Measurements from ENCODE around the gene OPRPN.
A peak's percentile ranks its signal among the peaks of the same experiment; 100 is the strongest.

OPRPN gene

GRCh38 chr4:70442474-70442873, 44.7 kb downstream of the OPRPN start:
- DNase-seq: no peak
- Histone ChIP-seq H3K36me3 (replicated peaks; ENCODE audit: insufficient read depth, low read length) (no peaks in the 10 kb centered on the region), H2AFZ (ENCODE audit: low read length) (no peak overlapping the region), H3K9me3 (replicated peaks; ENCODE audit: insufficient read depth, low read length) (no peaks in the 10 kb centered on the region), H3K4me3 (ENCODE audit: low read length) (no peak overlapping the region), H4K20me1 (ENCODE audit: insufficient read depth, low read length) (no peaks in the 10 kb centered on the region), H3K9ac (ENCODE audit: low read length) (no peak overlapping the region), H3K27ac (ENCODE audit: low read length) (no peak overlapping the region), H3K4me1 (ENCODE audit: low read length) (no peaks in the 10 kb centered on the region), H3K27me3 (replicated peaks; ENCODE audit: insufficient read depth, low read length) (no peaks in the 10 kb centered on the region), H3K9me2 (replicated peaks; ENCODE audit: insufficient read depth, low read length) (no peaks in the 10 kb centered on the region), H3K4me2 (ENCODE audit: low read depth, low read length) (no peak overlapping the region), H3K79me2 (ENCODE audit: low read length) (no peaks in the 10 kb centered on the region), H3F3A (ENCODE audit: insufficient read depth, low read length) (no peaks in the 10 kb centered on the region)
- TF ChIP-seq CTCF (IDR thresholded peaks at IDR 0.05; ENCODE audit: low read length) (no peak), EZH2phosphoT487 (IDR thresholded peaks at IDR 0.05; ENCODE audit: low read length) (no peak), EZH2 (optimal IDR thresholded peaks at IDR 0.05; ENCODE audit: low read depth, low read length) (no peak)

- no peak overlapping the region for H3K27ac ChIP-seq (ENCODE audit: low read length)
- no peaks in the 10 kb centered on the region for H3K9me2 ChIP-seq (replicated peaks; ENCODE audit: insufficient read depth, low read length)
- no peaks in the 10 kb centered on the region for H3F3A ChIP-seq (ENCODE audit: insufficient read depth, low read length)
- H3K4me1 ChIP-seq (ENCODE audit: low read length): no peaks in the 10 kb centered on the region
- 0 out of 2 replicates have a peak overlapping the region, but pooled peaks have one; percentile 2 for H3K4me2 ChIP-seq (ENCODE audit: low read depth, low read length)
- no peak overlapping the region for H3K9ac ChIP-seq (ENCODE audit: low read length)
- no peaks in the 10 kb centered on the region for H3K9me3 ChIP-seq (replicated peaks; ENCODE audit: insufficient read depth, low read length)
- no peaks in the 10 kb centered on the region for H3K27me3 ChIP-seq (replicated peaks; ENCODE audit: insufficient read depth, low read length)
- DNase-seq: no peak
- H3K4me3 ChIP-seq (ENCODE audit: low read length): no peak overlapping the region
- H3K36me3 ChIP-seq (replicated peaks; ENCODE audit: insufficient read depth, low read length): no peaks in the 10 kb centered on the region
- H4K20me1 ChIP-seq (ENCODE audit: insufficient read depth, low read length): no peaks in the 10 kb centered on the region
- H3K79me2 ChIP-seq (ENCODE audit: low read length): no peaks in the 10 kb centered on the region
- TF ChIP-seq CTCF (IDR thresholded peaks at IDR 0.05; ENCODE audit: low read length): no peak
- no peak for TF ChIP-seq EZH2 (optimal IDR thresholded peaks at IDR 0.05; ENCODE audit: low read depth, low read length)
- no peak for TF ChIP-seq EZH2phosphoT487 (IDR thresholded peaks at IDR 0.05; ENCODE audit: low read length)
- H2AFZ ChIP-seq (ENCODE audit: low read length): no peak overlapping the region
Observed at GRCh38 chr4:70443329-70443728, 45.6 kb downstream of the OPRPN start.

- no peak overlapping the region for H3K4me3 ChIP-seq (ENCODE audit: low read length)
- no peaks in the 10 kb centered on the region for H4K20me1 ChIP-seq (ENCODE audit: insufficient read depth, low read length)
- H3K27ac ChIP-seq (ENCODE audit: low read length): no peak overlapping the region
- H3K36me3 ChIP-seq (replicated peaks; ENCODE audit: insufficient read depth, low read length): no peaks in the 10 kb centered on the region
- H3K9me3 ChIP-seq (replicated peaks; ENCODE audit: insufficient read depth, low read length): no peaks in the 10 kb centered on the region
- no peaks in the 10 kb centered on the region for H3K79me2 ChIP-seq (ENCODE audit: low read length)
- no peaks in the 10 kb centered on the region for H3K9me2 ChIP-seq (replicated peaks; ENCODE audit: insufficient read depth, low read length)
- no peak overlapping the region for H3K9ac ChIP-seq (ENCODE audit: low read length)
- no peak overlapping the region for H2AFZ ChIP-seq (ENCODE audit: low read length)
- H3K4me1 ChIP-seq (ENCODE audit: low read length): no peaks in the 10 kb centered on the region
- no peaks in the 10 kb centered on the region for H3K27me3 ChIP-seq (replicated peaks; ENCODE audit: insufficient read depth, low read length)
- DNase-seq: no peak
- TF ChIP-seq EZH2 (optimal IDR thresholded peaks at IDR 0.05; ENCODE audit: low read depth, low read length): no peak
- no peak for TF ChIP-seq CTCF (IDR thresholded peaks at IDR 0.05; ENCODE audit: low read length)
- TF ChIP-seq EZH2phosphoT487 (IDR thresholded peaks at IDR 0.05; ENCODE audit: low read length): no peak
- no peaks in the 10 kb centered on the region for H3F3A ChIP-seq (ENCODE audit: insufficient read depth, low read length)
- H3K4me2 ChIP-seq (ENCODE audit: low read depth, low read length): no peak overlapping the region
Observed at GRCh38 chr4:70449220-70449619, 51.5 kb downstream of the OPRPN start.

Measured in MM.1S (cell line).